Hippocampal formation (tissue), 2 donors: Measurements from ENCODE around the gene DMBX1.
A peak's percentile ranks its signal among the peaks of the same experiment; 100 is the strongest.

ENCODE experiments used
- DNase-seq, 2 donors: peaks; one replicate each; lab custom pipeline; 2025; lab: John Stamatoyannopoulos, UW

The DMBX1 gene

GRCh38 chr1:46525253-46525983 is 35.8 kb downstream of the DMBX1 start:
- DNase-seq: no peak

- DNase-seq: no peak
Observed at GRCh38 chr1:46526013-46526690, 36.5 kb downstream of the DMBX1 start.

- DNase-seq: no peak
Observed at GRCh38 chr1:46526691-46527291, 37.2 kb downstream of the DMBX1 start.

GRCh38 chr1:46527474-46528296 is 38.0 kb downstream of the DMBX1 start:
- DNase-seq: peak; percentile 67 to 74

- no peak for DNase-seq
Observed at GRCh38 chr1:46528297-46528955, 38.8 kb downstream of the DMBX1 start.

GRCh38 chr1:46529031-46529630 is 39.5 kb downstream of the DMBX1 start:
- no peak for DNase-seq

- no peak for DNase-seq
Observed at GRCh38 chr1:46530311-46530710, 40.7 kb downstream of the DMBX1 start.

- DNase-seq: no peak
Observed at GRCh38 chr1:46530791-46531409, 41.3 kb downstream of the DMBX1 start.

- no peak for DNase-seq
Observed at GRCh38 chr1:46532095-46532494, 42.5 kb downstream of the DMBX1 start.

- peak in 1 of 2 donors; percentile 52 for DNase-seq
Observed at GRCh38 chr1:46532498-46533178, 43.0 kb downstream of the DMBX1 start.

GRCh38 chr1:46533179-46533864 is 43.7 kb downstream of the DMBX1 start:
- no peak for DNase-seq

- DNase-seq: no peak
Observed at GRCh38 chr1:46535063-46535462, 45.4 kb downstream of the DMBX1 start.

- no peak for DNase-seq
Observed at GRCh38 chr1:46536527-46536926, 46.9 kb downstream of the DMBX1 start.

GRCh38 chr1:46537651-46538050 is 48.0 kb downstream of the DMBX1 start:
- no peak for DNase-seq

GRCh38 chr1:46538147-46538546 is 48.5 kb downstream of the DMBX1 start:
- DNase-seq: no peak
